Activated naive CD8-positive, alpha-beta T cell treated with anti-CD3 and anti-CD28 coated beads, Interleukin-2, amount 50 U/mL, for 24 hours (primary cell): ENCODE data around the gene DRD4.
"Not testable (repeated sequence)": the region's sequence is repeated elsewhere in the genome, so short reads cannot be mapped to it uniquely, and the experiment has no call there.

ENCODE experiments used
- ATAC-seq: fragments of 150-1000 bp; cut with Tn5 transposase; one replicate; pipeline ENCODE4 v1.10.0; 2021
- DNase-seq: peaks from one replicate; pipeline ENCODE4 v3.0.0; 2021
- H3K27ac Mint-ChIP-seq: one replicate; pipeline ENCODE4 v1.8.0; 2021; ENCODE audit warnings: mild to moderate bottlenecking, mixed read lengths
- H3K27me3 Mint-ChIP-seq: one replicate; pipeline ENCODE4 v1.8.0; 2021; ENCODE audit warnings: mixed read lengths
- H3K36me3 Mint-ChIP-seq: one replicate; pipeline ENCODE4 v1.8.0; 2021; ENCODE audit warnings: low read depth, mixed read lengths
- H3K4me1 Mint-ChIP-seq: one replicate; pipeline ENCODE4 v1.8.0; 2021; ENCODE audit warnings: mixed read lengths
- H3K4me3 Mint-ChIP-seq: one replicate; pipeline ENCODE4 v1.8.0; 2021; ENCODE audit warnings: mild to moderate bottlenecking, moderate library complexity, mixed read lengths
- H3K9me3 Mint-ChIP-seq: one replicate; pipeline ENCODE4 v1.8.0; 2021; ENCODE audit warnings: mixed read lengths

Gene DRD4

GRCh38 chr11:686451-687243 lies 49.6 kb downstream of the DRD4 start:
- ATAC-seq: no peak

GRCh38 chr11:687751-688150 lies 50.7 kb downstream of the DRD4 start:
- H3K4me1 Mint-ChIP-seq: peaks cover 19% of the 10 kb centered on the region
- no peak for DNase-seq
- no peaks in the 10 kb centered on the region for H3K27me3 Mint-ChIP-seq
- no peak overlapping the region for H3K4me3 Mint-ChIP-seq
- no peak overlapping the region for H3K27ac Mint-ChIP-seq
- peaks cover 44% of the 10 kb centered on the region for H3K36me3 Mint-ChIP-seq
- ATAC-seq: no peak
- no peaks in the 10 kb centered on the region for H3K9me3 Mint-ChIP-seq

More at GRCh38 chr11:686451-687243, 49.6 kb downstream of the DRD4 start:
- Mint-ChIP-seq H3K27me3 (no peaks in the 10 kb centered on the region), H3K36me3 (peaks cover 53% of the 10 kb centered on the region), H3K4me1 (peaks cover 17% of the 10 kb centered on the region), H3K27ac (no peak overlapping the region), H3K4me3 (no peak overlapping the region), H3K9me3 (no peaks in the 10 kb centered on the region)
- no peak for DNase-seq

- ATAC-seq (no peak), DNase-seq (no peak)
- H3K9me3 Mint-ChIP-seq: no peaks in the 10 kb centered on the region
- H3K4me1 Mint-ChIP-seq: peaks cover 29% of the 10 kb centered on the region
- no peak overlapping the region for H3K4me3 Mint-ChIP-seq
- H3K27me3 Mint-ChIP-seq: no peaks in the 10 kb centered on the region
- peaks cover 36% of the 10 kb centered on the region for H3K36me3 Mint-ChIP-seq
- no peak overlapping the region for H3K27ac Mint-ChIP-seq
Measured at GRCh38 chr11:688681-689080, 51.6 kb downstream of the DRD4 start.

- no peak for ATAC-seq
- no peaks in the 10 kb centered on the region for H3K9me3 Mint-ChIP-seq
- H3K27me3 Mint-ChIP-seq: no peaks in the 10 kb centered on the region
- no peak overlapping the region for H3K4me3 Mint-ChIP-seq
- no peak overlapping the region for H3K27ac Mint-ChIP-seq
- no peak for DNase-seq
- peaks cover 29% of the 10 kb centered on the region for H3K4me1 Mint-ChIP-seq
- peaks cover 27% of the 10 kb centered on the region for H3K36me3 Mint-ChIP-seq
Measured at GRCh38 chr11:689625-690024, 52.6 kb downstream of the DRD4 start.

- Mint-ChIP-seq H3K36me3 (peaks cover 25% of the 10 kb centered on the region), H3K4me1 (peaks cover 29% of the 10 kb centered on the region)
- DNase-seq, H3K9me3 Mint-ChIP-seq, H3K27ac Mint-ChIP-seq, H3K4me3 Mint-ChIP-seq, H3K27me3 Mint-ChIP-seq, ATAC-seq: not testable (repeated sequence)
Measured at GRCh38 chr11:690244-690643, 53.2 kb downstream of the DRD4 start.
